Measurements from ENCODE around the gene CDKN1C.

The CDKN1C gene

GRCh38 chr11:2901854-2902783 lies 16.5 kb upstream of the CDKN1C start:
- H3K27me3 Mint-ChIP-seq (ENCODE audit: low read depth): peaks cover 24% of the 10 kb centered on the region
- peaks cover 5% of the 10 kb centered on the region for H3K4me1 Mint-ChIP-seq
- peak overlapping the region; percentile 65 to 74 (median 67) for H3K4me3 Mint-ChIP-seq
- no peak for TF ChIP-seq CTCF (IDR thresholded peaks at IDR 0.05; ENCODE audit: unreplicated experiment in 3 of 3)
- no peak overlapping the region for H3K27ac Mint-ChIP-seq
- H3K9me3 Mint-ChIP-seq: peaks cover 11% of the 10 kb centered on the region
- peaks cover 5% of the 10 kb centered on the region for H3K36me3 Mint-ChIP-seq (ENCODE audit: low read depth)

DNA sequence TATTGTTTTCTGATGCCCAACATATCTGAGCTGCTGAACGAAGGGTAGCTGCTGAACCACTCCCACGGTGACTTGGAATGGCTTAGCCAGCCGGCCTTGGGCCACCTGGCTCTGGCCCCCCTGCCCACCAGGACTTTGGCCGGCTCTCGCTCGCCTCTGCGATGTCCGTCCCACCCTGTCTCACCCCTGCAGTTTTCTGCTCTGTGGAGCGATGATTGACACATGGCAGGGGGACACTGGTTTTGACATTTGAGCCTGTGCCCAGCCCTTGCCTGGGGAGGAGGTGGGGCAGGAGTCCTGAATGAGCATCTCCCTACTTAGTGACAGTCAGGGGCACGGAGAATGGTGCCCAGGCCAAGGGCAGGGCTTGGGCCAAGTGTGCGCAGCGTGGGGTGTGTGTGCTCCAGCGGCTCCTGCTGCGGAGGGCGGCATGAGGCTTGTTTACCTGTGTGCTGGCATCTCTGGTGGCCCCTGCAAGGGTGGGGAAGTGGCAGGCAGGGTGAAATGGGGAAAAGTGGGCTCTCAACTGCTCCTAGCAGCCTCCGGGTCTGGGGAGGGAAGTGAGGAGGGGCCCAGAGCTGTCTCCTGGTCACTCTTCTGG lies 15.7 kb upstream of the CDKN1C start:
- Mint-ChIP-seq H3K4me1 (peaks cover 5% of the 10 kb centered on the region), H3K27me3 (ENCODE audit: low read depth) (peaks cover 25% of the 10 kb centered on the region), H3K4me3 (peak overlapping the region; percentile 61 to 70 (median 67)), H3K27ac (peak overlapping the region in 1 of 3 experiments; percentile 76), H3K36me3 (ENCODE audit: low read depth) (peaks cover 5% of the 10 kb centered on the region), H3K9me3 (peaks cover 11% of the 10 kb centered on the region)
- no peak for TF ChIP-seq CTCF (IDR thresholded peaks at IDR 0.05; ENCODE audit: unreplicated experiment in 3 of 3)

DNA sequence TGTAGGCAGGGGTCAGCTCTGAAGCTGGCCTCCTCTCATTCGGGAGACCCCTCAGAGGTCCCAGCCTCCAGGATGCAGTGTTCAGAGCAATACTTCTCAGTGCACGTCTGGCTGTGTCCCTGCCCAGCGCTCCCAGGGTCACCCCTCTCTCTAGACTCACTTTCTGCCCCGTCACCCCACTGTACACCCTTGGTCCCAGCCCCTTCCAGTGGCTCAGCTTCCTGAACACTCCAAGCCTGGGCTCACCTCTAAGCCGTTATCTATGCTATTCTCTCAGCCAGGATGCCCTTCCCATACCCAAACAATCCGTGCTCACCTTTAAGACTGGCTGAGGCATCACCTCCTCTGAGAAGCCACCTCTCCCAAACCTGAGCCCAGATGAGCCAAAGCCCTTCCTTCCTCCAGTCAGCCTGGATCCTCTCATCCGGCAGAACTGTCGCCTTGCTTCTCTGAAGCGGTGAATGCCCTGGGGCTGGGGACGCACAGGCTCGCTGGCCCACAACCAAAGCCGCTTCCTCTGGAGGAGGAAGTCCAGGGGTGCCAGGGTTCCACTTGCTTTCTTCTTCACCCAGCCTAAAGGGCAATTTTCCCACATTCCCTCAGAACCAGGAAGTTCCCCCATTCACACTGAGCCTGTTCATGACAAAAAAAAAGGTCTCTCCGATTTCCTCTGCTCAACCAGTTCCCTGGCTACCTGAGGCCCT lies 13.7 kb upstream of the CDKN1C start:
- TF ChIP-seq CTCF (IDR thresholded peaks at IDR 0.05; ENCODE audit: unreplicated experiment in 3 of 3): no peak
- Mint-ChIP-seq H3K27ac (peak overlapping the region in 2 of 3 experiments; percentile 38 to 47), H3K4me1 (peaks cover 5% of the 10 kb centered on the region), H3K9me3 (no peaks in the 10 kb centered on the region), H3K36me3 (ENCODE audit: low read depth) (no peaks in the 10 kb centered on the region), H3K27me3 (ENCODE audit: low read depth) (peaks cover 23% of the 10 kb centered on the region), H3K4me3 (no peak overlapping the region)

DNA sequence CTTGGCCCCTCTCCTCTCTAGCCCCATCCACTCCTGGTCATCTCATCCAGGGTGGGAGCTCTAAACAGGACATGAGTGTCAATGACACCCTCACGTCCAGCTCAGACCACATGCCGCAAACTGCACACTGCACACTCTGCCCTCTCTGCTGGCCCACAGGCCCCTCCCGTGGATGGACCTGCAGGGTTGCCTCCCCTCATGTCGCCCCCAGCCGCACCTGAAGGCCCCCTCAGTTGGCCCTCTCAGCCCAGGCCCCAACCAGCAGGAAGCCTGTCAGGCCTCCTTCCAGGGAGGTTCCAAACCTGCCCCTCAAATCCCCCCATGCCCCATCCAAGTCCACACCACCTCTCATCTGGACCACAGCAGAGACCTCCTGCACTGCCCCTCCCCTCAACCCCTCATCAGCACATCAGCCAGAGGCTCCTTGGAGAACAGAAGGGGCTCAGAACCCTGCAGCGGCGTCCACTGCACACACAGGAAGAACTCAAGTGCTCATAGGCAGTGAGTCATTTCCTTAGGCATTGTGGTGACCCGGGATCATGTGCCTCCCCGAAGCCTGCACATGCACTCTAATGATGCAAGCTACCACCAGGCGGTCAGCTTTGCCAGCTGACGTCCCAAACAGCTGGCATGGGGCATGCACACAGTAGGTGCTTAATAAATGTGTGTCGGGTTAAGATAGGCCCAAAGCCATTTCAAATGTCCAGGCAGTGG lies 12.9 kb upstream of the CDKN1C start:
- H3K27ac Mint-ChIP-seq: peak overlapping the region in 1 of 3 experiments; percentile 54
- no peaks in the 10 kb centered on the region for H3K36me3 Mint-ChIP-seq (ENCODE audit: low read depth)
- H3K4me1 Mint-ChIP-seq: peaks cover under 1% of the 10 kb centered on the region
- H3K27me3 Mint-ChIP-seq (ENCODE audit: low read depth): peaks cover 18% of the 10 kb centered on the region
- H3K4me3 Mint-ChIP-seq: peak overlapping the region in 1 of 3 experiments; percentile 36
- TF ChIP-seq CTCF (IDR thresholded peaks at IDR 0.05; ENCODE audit: unreplicated experiment in 3 of 3): no peak
- no peaks in the 10 kb centered on the region for H3K9me3 Mint-ChIP-seq

DNA sequence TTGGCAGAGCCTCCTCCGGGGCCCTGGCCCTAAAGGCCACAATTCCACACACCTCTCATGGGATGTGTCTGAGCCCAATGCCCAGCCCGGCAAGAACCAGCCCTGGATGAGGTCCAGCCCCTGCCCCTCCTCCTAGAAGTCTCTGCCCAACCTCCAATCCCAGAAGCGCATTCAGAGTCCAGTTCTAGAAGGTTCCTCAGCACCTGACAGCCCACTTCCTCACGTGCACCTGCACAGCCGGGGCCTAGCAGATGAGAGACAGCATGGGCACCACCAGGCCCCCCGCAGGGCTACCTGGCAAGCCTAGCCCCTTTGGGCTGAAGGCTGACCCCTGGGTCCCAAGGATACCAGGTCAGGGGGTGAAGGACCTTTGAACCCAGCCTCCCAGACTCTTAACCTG lies 11.5 kb upstream of the CDKN1C start:
- Mint-ChIP-seq H3K36me3 (ENCODE audit: low read depth) (no peaks in the 10 kb centered on the region), H3K27ac (no peak overlapping the region), H3K9me3 (no peaks in the 10 kb centered on the region), H3K27me3 (ENCODE audit: low read depth) (peaks cover 16% of the 10 kb centered on the region), H3K4me1 (peaks cover under 1% of the 10 kb centered on the region), H3K4me3 (no peak overlapping the region)
- no peak for TF ChIP-seq CTCF (IDR thresholded peaks at IDR 0.05; ENCODE audit: unreplicated experiment in 3 of 3)

Measured in nephron (organoid).